HG03064 (cell line): ENCODE data around the gene KIF26A.
"Not testable (repeated sequence)": the region's sequence is repeated elsewhere in the genome, so short reads cannot be mapped to it uniquely, and the experiment has no call there.

Source experiments
- ATAC-seq: cut with Tn5 transposase; IDR thresholded peaks from one replicate; pipeline ENCODE4 v1.9.1; 2021; ENCODE audit warnings: low read depth; ENCODE audit not compliant: unreplicated experiment

KIF26A gene

GRCh38 chr14:104217486-104218360, 79.3 kb downstream of the KIF26A start:
- no peak for ATAC-seq

- ATAC-seq = no peak
These were observed 80.2 kb downstream of the KIF26A start for GRCh38 chr14:104218361-104219180.

GRCh38 chr14:104219731-104220214, 81.4 kb downstream of the KIF26A start:
- no peak for ATAC-seq

GRCh38 chr14:104220215-104221070, 82.1 kb downstream of the KIF26A start:
- ATAC-seq = no peak

- ATAC-seq = no peak
These were observed 82.8 kb downstream of the KIF26A start for GRCh38 chr14:104221071-104221625.

- ATAC-seq = no peak
These were observed 83.4 kb downstream of the KIF26A start for GRCh38 chr14:104221636-104222369.

- ATAC-seq = no peak
These were observed 84.1 kb downstream of the KIF26A start for GRCh38 chr14:104222396-104223036.

GRCh38 chr14:104223101-104224041, 85.0 kb downstream of the KIF26A start:
- no peak for ATAC-seq

GRCh38 chr14:104224131-104224505, 85.7 kb downstream of the KIF26A start:
- ATAC-seq = no peak

- no peak for ATAC-seq
These were observed 86.3 kb downstream of the KIF26A start for GRCh38 chr14:104224506-104225277.

- ATAC-seq = not testable (repeated sequence)
These were observed 87.1 kb downstream of the KIF26A start for GRCh38 chr14:104225278-104226190.

- no peak for ATAC-seq
These were observed 88.3 kb downstream of the KIF26A start for GRCh38 chr14:104226421-104227383.

- ATAC-seq = no peak
These were observed 89.4 kb downstream of the KIF26A start for GRCh38 chr14:104227806-104228205.

GRCh38 chr14:104228221-104228620, 89.8 kb downstream of the KIF26A start:
- ATAC-seq = no peak
